MM.1S (cell line): ENCODE results near the gene SLC25A24.

ENCODE experiments used
- CTCF ChIP-seq: fragments of 300-600 bp; sonication (generic); IDR thresholded peaks from 2 replicates; pipeline ENCODE4 v1.5.1; 2016; ENCODE audit warnings: antibody characterized with exemption, low read length, mixed read lengths
- EZH2 ChIP-seq: fragments of 300-600 bp; sonication (generic); optimal IDR thresholded peaks from 2 replicates; pipeline ENCODE3; 2017; ENCODE audit warnings: low read depth, mild to moderate bottlenecking, antibody characterized with exemption, low read length, mixed read lengths
- EZH2phosphoT487 ChIP-seq: fragments of 300-600 bp; sonication (generic); IDR thresholded peaks from 2 replicates; pipeline ENCODE4 v1.6.1; 2018; ENCODE audit warnings: antibody characterized with exemption, low read length

- no peak for TF ChIP-seq EZH2phosphoT487
- no peak for TF ChIP-seq CTCF
- TF ChIP-seq EZH2 = no peak
Measured at GRCh38 chr1:108152782-108153222, 47.3 kb downstream of the SLC25A24 start.
